ENCODE measurements around the gene NPBWR2.

- TF ChIP-seq, protein P1, sequence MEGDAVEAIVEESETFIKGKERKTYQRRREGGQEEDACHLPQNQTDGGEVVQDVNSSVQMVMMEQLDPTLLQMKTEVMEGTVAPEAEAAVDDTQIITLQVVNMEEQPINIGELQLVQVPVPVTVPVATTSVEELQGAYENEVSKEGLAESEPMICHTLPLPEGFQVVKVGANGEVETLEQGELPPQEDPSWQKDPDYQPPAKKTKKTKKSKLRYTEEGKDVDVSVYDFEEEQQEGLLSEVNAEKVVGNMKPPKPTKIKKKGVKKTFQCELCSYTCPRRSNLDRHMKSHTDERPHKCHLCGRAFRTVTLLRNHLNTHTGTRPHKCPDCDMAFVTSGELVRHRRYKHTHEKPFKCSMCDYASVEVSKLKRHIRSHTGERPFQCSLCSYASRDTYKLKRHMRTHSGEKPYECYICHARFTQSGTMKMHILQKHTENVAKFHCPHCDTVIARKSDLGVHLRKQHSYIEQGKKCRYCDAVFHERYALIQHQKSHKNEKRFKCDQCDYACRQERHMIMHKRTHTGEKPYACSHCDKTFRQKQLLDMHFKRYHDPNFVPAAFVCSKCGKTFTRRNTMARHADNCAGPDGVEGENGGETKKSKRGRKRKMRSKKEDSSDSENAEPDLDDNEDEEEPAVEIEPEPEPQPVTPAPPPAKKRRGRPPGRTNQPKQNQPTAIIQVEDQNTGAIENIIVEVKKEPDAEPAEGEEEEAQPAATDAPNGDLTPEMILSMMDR (IDR thresholded peaks at IDR 0.05; ENCODE audit: extremely low read depth in 1 of 2, insufficient read depth in 1 of 2, low read depth in 1 of 2, low read length in 2 of 2): no peak
- TF ChIP-seq GATA2 (IDR thresholded peaks at IDR 0.05; ENCODE audit: insufficient read depth, insufficient read length, low read depth, low read length) (no peak), POLR2A (IDR thresholded peaks at IDR 0.05; ENCODE audit: low read depth, low read length) (no peak), EZH2 (IDR thresholded peaks at IDR 0.05; ENCODE audit: borderline replicate concordance, low read depth, low read length, severe bottlenecking) (peak; percentile 58)
Measured at GRCh38 chr20:64084685-64085152, 22.6 kb downstream of the NPBWR2 start.
